Measurements from ENCODE around the gene ZGPAT.

GRCh38 chr20:63714858-63715257 is 7.0 kb downstream of the ZGPAT start:
- TF ChIP-seq CTCF (IDR thresholded peaks at IDR 0.05), result no peak
- TF ChIP-seq POLR2AphosphoS5 (IDR thresholded peaks at IDR 0.05), result no peak
- no peak for TF ChIP-seq POLR2A (IDR thresholded peaks at IDR 0.05; ENCODE audit: low read depth)
- no peak for TF ChIP-seq EP300 (IDR thresholded peaks at IDR 0.05)
